HPDE6-E6E7 (cell line): ENCODE measurements around the gene MYL4.
"Not testable (repeated sequence)": the region's sequence is repeated elsewhere in the genome, so short reads cannot be mapped to it uniquely, and the experiment has no call there.

Experiments
- DNase-seq: peaks from one replicate; pipeline ENCODE4 v3.0.0; 2011; ENCODE audit warnings: missing footprints; ENCODE audit errors: extremely low spot score

The MYL4 gene

DNA sequence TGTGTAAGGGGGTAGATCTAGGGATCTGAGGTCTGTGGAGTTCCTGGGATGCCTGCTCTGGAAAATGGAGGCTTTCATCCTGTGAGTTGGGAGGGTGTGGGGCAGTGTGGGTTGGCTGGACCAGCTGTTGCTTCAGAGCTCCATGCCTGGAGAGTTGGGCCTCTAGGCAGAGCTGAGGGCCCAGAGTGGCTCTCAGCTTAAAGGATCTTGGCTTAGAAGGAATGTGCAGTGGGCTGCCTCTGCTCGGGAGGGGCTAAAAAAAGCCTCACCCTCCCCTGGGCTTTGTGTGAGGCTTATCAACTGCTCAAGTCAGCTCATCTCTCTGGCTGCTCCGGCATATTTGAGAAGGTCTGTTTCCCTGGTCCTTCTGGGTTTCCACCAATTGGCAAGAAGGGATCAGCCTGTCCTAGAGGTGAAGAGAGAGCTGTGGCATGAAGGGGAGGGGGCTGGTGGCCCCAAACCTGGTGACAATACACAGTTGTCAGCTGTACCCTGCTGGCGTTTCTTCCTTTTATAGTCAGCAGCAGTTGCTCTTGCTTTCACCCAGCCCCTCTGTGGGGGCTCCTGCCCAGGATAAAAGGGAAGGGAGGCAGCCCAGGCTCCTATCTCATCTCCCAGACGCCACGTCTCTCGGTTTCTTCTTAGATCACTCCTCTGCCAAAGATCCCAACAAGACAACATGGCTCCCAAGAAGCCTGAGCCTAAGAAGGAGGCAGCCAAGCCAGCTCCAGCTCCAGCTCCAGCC is at the start of gene MYL4:
MYL4 (plus strand) TSS at position 605 of the 745 bp plus-strand sequence; CDS start at position 680, 75 bp downstream.
- no peak for DNase-seq

DNA sequence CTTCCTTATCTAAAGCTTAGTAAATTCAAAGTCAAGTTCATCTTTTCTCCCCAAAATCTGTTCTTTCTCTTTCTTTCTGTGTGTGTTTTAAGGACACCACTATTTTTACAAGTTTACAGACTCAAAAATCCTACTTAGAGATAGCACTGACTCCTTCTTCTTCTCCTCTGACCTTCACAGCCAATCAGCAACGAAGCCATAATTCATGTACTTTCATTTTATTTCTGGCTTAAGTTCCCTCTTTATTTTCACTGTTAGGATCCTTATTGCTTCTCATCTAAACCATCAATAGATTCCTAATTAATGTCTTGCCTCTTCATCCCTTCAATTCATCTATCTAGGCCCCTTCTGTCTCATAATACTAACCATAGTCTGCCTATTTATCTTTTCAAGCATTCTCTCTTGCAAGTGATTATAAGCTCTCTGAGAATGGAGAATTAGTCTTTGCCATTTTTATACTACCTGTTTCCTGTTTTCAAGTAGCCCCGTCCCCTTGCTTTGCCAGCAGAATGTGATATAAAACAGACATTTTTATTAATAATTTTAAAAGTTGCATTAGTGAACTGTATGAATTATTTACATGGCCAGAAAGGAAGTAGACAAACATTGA is 47.0 kb upstream of the MYL4 start:
- no peak for DNase-seq

DNA sequence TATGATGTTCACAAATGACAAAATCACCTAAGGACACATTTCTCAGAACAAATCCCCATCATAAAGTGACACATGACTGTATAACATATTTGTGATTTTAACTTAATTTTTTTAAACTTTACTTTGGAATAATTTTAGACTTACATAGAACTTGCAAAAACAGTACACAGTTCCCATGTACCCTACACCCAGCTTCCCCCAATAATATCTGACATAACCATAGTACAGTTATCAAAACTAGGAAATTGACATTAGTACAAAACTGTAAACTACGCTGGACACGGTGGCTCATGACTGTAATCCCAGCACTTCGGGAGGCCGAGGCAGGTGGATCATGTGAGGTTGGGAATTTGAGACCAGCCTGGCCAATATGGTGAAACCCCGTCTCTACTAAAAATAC is 44.9 kb upstream of the MYL4 start:
- DNase-seq = no peak

DNA sequence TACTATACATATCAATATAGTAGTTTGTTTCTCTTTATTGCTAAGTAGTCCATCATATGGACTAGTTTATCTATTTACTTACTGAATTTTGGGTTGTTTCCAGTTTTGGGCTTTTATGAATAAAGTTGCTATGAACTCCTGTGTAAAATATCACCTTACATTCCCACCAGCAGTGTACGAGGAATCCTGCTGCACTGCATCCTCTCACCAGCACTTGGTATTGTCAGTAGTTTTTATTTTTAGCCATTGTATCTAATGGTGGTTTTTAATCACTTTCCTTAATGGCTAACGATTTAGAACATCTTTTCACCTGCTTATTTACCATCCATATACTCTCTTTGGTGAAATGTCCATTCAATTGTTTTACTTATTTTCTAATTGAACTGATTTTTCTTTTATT is 44.0 kb upstream of the MYL4 start:
- DNase-seq = no peak

DNA sequence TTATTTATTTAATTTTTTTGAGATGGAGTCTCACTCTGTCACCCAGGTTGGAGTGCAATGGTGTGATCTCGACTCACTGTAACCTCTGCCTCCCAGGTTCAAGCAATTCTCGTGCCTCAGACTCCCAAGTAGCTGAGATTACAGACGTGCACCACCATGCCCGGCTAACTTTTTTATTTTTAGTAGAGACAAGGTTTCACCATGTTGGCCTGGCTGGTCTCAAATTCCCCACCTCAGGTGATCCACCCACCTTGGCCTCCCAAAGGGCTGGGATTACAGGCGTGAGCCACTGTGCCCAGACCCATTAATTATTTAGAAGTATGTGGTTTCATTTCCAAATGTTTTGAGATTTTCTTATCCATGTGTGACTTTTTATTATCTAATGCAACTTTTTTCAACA is 42.3 kb upstream of the MYL4 start:
- DNase-seq = not testable (repeated sequence)

DNA sequence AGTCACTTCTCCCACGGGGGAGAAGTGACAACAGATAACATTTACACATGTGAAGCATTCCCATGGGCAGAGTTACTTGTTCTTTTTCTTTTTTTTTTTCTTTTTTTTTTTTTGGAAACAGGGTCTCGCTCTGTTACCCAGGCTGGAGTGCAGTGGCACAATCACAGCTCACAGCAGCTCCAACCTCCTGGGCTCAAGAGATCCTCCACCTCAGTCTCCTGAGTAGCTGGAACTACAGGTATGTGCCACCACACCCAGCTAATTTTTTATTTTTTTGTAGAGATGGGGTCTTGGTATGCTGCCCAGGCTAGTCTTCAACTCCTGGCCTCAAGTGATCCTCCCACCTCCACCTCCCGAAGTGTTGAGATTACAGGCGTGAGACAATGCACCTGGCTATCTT is 40.3 kb upstream of the MYL4 start:
- not testable (repeated sequence) for DNase-seq

DNA sequence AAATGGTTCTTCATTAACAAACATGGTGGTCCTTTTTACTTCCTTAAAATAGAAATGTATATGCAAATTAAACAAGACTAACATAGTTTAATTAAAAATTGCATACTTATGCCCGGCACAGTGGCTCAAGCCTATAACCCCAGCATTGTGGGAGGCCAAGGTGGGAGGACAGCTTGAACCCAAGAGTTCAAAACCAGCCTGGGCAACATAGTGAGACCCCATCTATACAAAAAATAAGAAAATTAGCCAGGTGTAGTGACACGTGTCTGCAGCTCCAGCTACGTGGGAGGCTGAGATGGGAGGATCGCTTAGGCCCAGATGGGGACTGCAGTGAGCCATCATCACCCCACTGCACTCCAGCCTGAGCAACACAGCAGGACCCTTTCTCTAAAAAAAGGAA is 38.4 kb upstream of the MYL4 start:
- no peak for DNase-seq

DNA sequence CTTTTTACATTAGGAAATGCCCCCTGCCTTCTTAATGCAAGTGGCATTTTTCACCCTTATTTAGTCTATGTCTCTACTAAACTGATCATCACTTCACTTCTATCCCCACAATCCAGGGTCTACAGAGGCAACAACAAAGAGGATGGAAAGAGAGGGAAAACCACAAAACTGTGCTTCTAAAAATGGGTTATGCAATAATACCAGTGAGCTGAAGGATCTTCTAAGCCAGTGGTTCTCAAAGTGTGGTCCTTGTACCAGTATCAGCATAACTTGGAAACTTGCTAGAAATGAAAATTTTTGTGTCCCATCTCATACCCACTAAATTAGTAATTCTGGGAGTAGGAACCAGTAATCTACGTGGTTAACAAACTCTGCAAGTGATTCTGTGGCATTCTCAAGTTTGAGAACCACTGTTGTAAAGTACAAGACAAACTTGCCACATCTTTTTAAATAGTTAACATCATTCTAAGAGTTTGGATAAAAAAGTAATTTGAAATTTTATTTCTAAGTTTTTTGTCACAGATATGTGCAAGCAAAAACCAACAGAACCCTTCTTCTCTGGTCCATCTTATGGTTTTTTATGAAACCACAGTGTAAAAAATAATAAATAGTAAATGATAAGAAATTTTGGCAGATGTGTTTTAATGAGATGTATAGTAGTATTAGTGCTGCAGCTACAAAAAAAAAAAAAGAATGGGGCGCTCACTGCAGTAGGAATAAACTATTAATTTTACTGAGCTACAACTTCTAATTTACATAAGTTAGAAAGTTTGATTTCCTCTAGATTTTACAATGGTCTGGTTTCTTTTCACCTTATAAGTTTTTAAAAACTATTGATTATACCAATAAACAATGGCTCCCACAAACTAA is 36.2 kb upstream of the MYL4 start:
- DNase-seq = no peak

DNA sequence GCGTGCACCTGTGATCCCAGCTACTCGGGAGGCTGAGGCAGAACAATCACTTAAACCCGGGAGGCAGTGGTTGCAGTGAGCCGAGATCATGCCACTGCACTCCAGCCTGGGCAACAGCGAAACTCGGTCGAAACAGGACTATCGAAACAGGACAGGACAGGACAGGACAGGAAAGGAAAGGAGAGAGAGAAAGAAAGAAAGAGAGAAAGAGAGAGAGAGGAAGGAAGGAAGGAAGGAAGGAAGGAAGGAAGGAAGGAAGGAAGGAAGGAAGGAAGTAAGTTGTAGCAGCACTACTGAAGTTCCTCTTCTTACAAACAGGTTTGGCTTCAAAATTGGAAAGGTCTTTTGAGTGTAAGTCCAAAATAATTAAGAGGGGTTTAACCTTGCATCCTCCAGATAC is 34.3 kb upstream of the MYL4 start:
- DNase-seq = not testable (repeated sequence)

DNA sequence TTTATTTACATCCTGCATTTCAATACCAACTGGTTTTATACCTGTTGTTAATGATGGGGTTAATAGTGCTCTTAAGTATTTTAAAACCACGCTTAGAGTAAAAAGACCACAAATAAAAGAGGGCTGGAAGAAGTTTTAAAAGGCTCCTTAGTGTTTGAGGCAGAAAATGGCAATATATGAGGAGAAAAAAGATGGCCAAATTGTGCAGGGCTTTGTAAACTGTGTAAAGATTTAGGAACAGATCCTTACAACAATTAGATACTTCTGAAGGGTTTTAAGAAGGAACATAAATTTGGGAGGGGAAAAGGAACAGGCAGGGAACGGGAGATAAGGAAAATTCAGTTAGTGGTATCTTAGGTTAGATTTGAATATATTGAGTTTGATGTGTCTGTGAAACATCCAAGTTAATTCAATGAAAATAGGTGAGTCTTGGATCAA is 32.7 kb upstream of the MYL4 start:
- no peak for DNase-seq

DNA sequence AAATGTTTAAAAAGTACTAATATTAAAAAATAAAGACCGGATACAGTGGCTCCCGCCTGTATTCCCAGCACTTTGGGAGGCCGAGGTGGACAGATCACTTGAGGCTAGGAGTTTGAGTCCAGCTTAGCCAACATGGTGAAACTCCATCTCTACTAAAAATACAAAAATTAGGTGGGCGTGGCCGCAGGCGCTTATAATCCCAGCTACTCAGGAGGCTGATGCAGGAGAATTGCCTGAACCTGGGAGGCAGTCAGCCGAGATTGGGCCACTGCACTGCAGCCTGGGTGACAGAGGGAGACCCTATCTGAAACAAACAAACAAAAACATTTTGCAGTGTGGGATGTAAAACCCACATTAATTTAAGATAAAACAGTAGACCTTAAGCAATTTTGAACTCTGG is 31.9 kb upstream of the MYL4 start:
- no peak for DNase-seq

DNA sequence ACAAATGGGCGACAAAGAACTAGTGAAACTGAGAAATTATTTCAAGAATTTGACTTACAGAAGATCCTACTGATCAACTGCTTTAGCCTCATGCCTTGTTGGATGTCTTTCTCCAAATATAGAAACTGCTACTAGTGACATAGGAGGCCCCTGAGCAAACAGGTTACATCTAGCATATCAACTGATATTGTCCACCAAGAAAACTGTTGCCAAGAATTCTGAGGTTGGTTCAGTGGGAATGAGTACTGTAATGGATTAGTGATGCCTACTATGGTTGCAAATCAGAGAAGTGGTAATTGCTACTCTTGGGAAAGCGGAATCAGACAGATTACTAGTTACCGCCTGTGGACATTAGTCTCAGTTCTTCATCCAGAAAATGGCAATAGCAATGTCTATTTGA is 30.0 kb upstream of the MYL4 start:
- DNase-seq = no peak

DNA sequence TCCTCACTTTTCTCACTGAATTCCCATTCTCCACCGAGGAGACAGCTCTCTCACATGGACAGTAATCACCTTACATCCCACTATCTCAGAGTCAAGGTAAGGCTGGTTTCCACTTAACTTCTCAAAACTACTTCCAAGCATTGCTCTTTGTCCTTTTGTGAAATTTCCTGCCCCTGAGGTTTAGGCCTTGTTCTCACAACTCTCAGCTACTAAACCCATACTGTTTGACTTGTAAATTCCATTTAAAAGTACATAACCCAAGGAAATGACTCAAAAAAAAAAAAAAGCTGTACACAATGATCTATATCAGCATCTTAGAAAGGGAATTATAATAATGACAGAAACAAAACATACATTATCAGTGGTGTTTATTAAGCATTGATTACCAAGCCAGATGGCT is 28.8 kb upstream of the MYL4 start:
- DNase-seq = no peak

DNA sequence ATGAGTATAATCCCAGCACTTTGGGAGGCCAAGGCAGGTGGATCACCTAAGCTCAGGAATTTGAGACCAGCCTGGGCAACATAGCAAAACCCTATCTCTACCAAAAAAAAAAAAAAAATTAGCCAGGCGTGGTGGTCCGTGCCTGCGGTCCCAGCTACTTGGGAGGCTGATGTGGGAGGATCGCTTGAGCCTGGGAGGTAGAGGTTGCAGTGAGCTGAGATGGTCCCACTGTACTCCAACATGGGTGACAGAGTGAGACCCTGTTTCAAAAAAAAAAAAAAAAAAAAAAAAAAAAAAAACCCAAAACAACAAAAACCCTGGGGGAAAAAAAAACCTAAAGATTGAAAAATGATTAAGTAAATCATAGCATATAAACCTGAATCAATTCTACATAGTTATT is 28.2 kb upstream of the MYL4 start:
- not testable (repeated sequence) for DNase-seq

DNA sequence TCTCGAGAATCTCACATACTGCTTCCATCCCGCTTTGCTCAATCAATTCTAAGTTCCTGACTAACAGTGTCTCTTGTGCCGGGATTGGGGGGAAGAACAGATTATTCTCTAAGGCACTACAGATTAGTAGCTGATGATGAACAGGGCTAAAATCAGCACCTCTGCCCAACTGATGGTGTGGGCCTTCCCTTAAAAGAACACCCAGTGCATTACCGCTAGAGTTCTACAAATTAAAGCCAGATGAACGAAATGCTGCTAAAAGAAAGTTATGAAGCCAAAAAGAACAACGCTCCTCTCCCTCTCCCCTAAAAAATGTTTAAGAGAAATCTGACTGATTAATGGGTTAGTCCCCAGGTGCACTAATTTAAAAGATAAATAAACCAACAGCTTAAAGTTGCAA is 24.5 kb upstream of the MYL4 start:
- no peak for DNase-seq

DNA sequence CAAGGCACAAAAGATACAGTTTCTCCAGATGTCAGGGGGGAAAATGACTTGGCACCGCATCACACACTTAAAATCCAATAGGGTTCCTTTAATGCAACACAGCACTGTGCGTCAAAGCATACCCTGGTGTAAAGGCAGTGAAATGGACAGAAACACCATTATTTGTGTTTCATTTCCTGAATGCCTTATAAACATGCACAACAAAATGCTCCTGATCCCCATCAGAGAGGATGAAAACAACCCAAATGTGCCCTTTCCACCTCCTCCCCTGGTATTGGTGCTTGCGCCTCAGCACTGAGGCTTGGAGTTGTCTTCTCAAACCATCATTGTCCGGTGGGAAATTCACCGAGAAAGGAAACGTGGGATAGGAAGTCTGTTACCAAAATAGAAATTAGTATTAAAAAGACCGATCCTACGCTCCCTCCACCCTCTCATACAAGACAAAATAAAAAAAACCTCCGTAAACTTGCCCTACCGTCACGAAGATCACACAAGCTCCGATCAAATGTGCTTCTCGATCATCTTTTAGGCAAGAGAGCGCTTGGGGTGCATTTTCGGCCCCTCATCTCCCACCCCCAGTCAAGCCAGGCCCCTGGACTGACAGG is 20.8 kb upstream of the MYL4 start:
- no peak for DNase-seq

DNA sequence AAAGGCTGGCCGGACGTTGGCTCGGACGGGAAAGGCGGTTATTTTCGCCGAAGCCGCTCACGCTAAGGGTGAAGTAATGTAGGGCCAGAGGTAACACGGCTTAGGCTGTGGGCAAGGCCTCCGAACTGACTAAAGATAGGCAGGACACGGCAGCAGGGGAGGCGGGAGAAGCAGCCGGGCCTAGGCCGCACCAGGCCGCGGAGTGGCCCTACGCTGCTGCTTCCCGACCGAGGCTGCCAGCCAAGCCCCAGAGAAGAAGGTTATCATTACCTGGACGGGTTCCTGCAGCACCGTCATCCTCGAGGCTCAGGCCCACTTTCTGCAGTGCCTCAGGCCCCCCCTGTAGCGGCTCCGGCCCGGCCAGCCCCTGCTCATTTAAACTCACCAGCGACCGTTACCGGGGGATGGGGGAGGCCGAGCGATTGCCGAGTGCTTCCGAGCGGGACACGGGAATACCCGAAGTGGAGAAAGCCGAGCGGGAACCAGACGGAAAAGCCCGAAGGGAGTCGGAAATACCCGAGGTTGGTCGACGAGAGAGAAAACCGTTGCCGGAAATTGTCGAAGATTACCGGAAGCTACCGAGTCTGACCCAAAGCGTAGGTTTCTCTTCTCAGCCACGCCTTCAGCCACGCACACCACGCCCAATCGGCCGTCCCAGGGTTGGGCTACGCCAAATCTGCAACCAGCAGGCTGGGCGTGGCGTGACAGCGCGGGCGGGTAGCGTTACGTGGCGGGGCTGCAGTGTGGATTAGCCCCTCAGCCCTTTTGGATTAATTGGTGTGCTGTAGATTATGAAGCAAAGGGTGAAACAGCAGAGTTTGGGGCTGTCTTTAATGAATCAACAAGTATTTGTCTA is 20.0 kb upstream of the MYL4 start, which contains the start of gene CDC27:
CDC27 (minus strand) TSS at position 420 of the 856 bp plus-strand sequence; CDS start at position 297, 123 bp downstream.
- DNase-seq = peak; percentile 93

DNA sequence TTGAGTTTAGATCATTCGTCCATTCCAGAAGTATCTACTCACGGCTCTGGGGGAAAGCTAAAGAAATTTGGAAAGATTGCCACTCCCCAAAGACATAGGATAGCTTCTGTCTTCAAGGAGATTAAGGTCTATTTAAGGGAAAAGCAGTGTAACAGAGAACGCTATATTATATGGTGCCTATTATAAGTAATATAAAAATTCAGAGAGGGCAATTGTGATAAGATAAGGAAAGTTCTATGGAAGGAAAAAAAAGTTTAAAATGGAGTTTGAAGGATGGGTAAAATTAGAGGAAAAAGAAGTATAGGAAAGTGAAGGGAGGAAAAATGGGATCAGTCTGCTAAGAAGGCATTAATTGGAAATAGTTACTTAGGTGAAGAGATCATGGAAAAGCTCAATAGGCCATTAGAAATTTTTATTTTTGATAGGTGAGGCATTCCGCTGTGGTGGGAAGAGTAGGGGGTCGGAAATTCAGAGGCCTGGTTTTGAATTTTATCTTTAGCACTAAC is 19.4 kb upstream of the MYL4 start:
- DNase-seq = no peak

DNA sequence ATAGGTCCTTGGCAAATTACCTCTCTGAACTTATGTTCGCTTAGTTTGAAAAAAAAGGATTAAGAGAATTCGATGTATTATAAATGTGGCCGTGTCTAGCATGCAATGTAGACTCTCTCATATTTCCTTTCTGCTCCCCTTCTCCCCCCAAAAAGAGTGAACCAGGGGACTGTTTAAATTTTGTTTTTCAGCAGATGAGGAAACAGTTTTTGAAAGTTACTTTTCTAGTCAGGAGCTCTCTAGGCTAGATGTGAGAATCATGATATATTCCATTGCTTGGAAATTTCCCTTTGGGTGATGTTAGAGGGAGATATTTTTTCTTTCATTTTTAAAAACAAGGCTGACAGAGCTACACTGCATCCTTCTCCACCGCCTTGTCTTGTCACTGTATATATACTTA is 18.9 kb upstream of the MYL4 start:
- no peak for DNase-seq

DNA sequence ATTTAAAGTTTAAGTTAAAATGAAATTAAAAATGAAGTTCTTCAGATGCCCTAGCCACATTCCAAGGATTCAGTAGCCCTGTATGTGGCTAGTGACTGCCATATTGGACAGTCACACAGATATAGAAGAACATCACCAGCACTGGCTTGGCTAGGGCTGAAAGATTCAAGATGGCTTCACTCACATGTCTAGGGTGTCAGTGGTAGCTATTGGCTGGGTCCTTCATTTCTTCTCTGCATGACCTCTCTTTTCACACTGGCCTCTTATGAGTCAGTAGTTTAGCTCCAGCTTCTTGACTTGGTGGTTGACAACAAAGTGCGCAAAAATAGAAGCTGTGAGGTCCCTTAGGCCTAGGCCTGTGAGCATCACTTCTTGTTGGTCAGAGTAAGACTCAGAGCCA is 18.4 kb upstream of the MYL4 start:
- no peak for DNase-seq

DNA sequence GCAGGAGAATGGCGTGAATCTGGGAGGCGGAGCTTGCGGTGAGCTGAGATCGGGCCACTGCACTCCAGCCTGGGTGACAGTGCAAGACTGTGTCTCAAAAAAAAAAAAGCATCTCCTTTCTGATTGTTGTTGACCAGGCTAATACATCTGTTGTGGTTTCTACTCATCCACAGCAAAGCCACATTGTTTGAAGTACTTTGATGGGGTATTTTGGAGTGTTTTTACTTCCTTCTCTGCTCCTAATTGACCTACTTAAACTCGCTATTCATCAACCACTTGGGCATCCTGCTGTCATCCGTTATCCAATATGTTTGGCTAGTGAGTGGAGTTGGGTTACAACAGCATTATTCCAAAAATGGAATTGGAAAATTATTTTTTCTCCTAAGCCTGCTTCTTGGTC is 16.6 kb upstream of the MYL4 start:
- DNase-seq = no peak
